Panc1 (cell line): ENCODE results near the gene KCNG2.

Experiments
- POLR2AphosphoS5 ChIP-seq: IDR thresholded peaks from 2 replicates; pipeline ENCODE4 v1.6.1; 2012; ENCODE audit warnings: mild to moderate bottlenecking, low read depth, low read length, moderate library complexity
- SIN3A ChIP-seq: IDR thresholded peaks from 2 replicates; pipeline ENCODE4 v1.6.1; 2012; ENCODE audit warnings: low read depth, mild to moderate bottlenecking, low read length, moderate library complexity, borderline replicate concordance; ENCODE audit not compliant: insufficient read depth
- TCF7L2 ChIP-seq: IDR thresholded peaks from 2 replicates; pipeline ENCODE4 v1.6.1; 2011; ENCODE audit warnings: mild to moderate bottlenecking, low read depth, low read length, inconsistent platforms
- TF ChIP-seq, protein P1 (sequence below): fragments of 450-650 bp; IDR thresholded peaks from 2 replicates; pipeline ENCODE4 v1.5.1; 2017; ENCODE audit warnings: mild to moderate bottlenecking
- TF ChIP-seq, protein P2 (sequence below), 2 experiments: IDR thresholded peaks; 2 replicates each; pipeline ENCODE4 v1.6.1; 2011 to 2012; ENCODE audit warnings: low read depth in 2 of 2, control low read depth in 1 of 2, low read length in 1 of 2, mild to moderate bottlenecking in 1 of 2, moderate library complexity in 1 of 2; ENCODE audit not compliant: insufficient read depth in 1 of 2

DNA sequence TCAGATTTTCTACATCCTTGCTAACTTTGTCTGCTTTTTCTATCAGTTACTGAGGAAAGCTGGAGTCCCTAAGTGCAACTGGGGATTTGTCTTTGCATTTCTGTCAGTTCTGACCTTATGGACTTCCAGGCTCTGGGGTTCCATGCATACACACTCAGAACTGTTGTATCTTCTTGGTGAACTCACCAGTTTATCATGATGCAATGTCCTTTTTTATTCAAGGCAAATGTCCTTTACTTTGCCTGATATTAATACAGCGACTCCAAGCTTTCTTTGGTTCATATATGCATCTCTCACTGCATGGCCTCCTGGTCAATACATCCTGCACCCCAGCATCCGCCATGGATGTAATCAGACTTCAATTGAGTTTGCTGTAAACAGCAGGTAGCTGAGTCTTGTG lies 109.0 kb downstream of the KCNG2 start:
- TF ChIP-seq, protein P1, sequence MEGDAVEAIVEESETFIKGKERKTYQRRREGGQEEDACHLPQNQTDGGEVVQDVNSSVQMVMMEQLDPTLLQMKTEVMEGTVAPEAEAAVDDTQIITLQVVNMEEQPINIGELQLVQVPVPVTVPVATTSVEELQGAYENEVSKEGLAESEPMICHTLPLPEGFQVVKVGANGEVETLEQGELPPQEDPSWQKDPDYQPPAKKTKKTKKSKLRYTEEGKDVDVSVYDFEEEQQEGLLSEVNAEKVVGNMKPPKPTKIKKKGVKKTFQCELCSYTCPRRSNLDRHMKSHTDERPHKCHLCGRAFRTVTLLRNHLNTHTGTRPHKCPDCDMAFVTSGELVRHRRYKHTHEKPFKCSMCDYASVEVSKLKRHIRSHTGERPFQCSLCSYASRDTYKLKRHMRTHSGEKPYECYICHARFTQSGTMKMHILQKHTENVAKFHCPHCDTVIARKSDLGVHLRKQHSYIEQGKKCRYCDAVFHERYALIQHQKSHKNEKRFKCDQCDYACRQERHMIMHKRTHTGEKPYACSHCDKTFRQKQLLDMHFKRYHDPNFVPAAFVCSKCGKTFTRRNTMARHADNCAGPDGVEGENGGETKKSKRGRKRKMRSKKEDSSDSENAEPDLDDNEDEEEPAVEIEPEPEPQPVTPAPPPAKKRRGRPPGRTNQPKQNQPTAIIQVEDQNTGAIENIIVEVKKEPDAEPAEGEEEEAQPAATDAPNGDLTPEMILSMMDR, result no peak
- TF ChIP-seq POLR2AphosphoS5 (no peak), SIN3A (no peak), TCF7L2 (no peak)
- TF ChIP-seq, protein P2, sequence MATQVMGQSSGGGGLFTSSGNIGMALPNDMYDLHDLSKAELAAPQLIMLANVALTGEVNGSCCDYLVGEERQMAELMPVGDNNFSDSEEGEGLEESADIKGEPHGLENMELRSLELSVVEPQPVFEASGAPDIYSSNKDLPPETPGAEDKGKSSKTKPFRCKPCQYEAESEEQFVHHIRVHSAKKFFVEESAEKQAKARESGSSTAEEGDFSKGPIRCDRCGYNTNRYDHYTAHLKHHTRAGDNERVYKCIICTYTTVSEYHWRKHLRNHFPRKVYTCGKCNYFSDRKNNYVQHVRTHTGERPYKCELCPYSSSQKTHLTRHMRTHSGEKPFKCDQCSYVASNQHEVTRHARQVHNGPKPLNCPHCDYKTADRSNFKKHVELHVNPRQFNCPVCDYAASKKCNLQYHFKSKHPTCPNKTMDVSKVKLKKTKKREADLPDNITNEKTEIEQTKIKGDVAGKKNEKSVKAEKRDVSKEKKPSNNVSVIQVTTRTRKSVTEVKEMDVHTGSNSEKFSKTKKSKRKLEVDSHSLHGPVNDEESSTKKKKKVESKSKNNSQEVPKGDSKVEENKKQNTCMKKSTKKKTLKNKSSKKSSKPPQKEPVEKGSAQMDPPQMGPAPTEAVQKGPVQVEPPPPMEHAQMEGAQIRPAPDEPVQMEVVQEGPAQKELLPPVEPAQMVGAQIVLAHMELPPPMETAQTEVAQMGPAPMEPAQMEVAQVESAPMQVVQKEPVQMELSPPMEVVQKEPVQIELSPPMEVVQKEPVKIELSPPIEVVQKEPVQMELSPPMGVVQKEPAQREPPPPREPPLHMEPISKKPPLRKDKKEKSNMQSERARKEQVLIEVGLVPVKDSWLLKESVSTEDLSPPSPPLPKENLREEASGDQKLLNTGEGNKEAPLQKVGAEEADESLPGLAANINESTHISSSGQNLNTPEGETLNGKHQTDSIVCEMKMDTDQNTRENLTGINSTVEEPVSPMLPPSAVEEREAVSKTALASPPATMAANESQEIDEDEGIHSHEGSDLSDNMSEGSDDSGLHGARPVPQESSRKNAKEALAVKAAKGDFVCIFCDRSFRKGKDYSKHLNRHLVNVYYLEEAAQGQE (IDR thresholded peaks at IDR 0.05; ENCODE audit: insufficient read depth in 1 of 2, low read depth in 2 of 2, low read length in 1 of 2), result no peak
